NT2/D1 (cell line): Measurements from ENCODE around the gene U2AF2.

Experiments
- SUZ12 ChIP-seq: IDR thresholded peaks from 2 replicates; pipeline ENCODE4 v1.6.1; 2011; ENCODE audit not compliant: insufficient read length, insufficient read depth; ENCODE audit errors: extremely low read depth
- YY1 ChIP-seq: IDR thresholded peaks from 2 replicates; pipeline ENCODE4 v1.6.1; 2011; ENCODE audit not compliant: insufficient read length, insufficient read depth
- ZNF274 ChIP-seq: IDR thresholded peaks from 2 replicates; pipeline ENCODE4 v1.6.1; 2011; ENCODE audit warnings: mild to moderate bottlenecking, low read depth, low read length

- no peak for TF ChIP-seq ZNF274
- TF ChIP-seq YY1: no peak
- TF ChIP-seq SUZ12: no peak
Measured at GRCh38 chr19:55644191-55644833, 10.5 kb upstream of the U2AF2 start.
